Keratinocyte (primary cell): ENCODE measurements around the gene NBPF1.
"Not testable (repeated sequence)": the region's sequence is repeated elsewhere in the genome, so short reads cannot be mapped to it uniquely, and the experiment has no call there.

Experiments
- EZH2 ChIP-seq: IDR thresholded peaks from one replicate; pipeline ENCODE4 v1.6.1; 2012; ENCODE audit warnings: inconsistent platforms, mild to moderate bottlenecking, low read length, moderate library complexity
- TF ChIP-seq, protein P1 (sequence below), 3 experiments: IDR thresholded peaks in 1 of 3; conservative IDR thresholded peaks in 1 of 3; optimal IDR thresholded peaks in 1 of 3; 2 replicates in 2 of 3; 3 replicates in 1 of 3; pipeline versions ENCODE3 to v1.5.1; 2011; ENCODE audit warnings: low read length in 3 of 3, mild to moderate bottlenecking in 3 of 3, moderate library complexity in 2 of 3, control low read depth in 1 of 3, inconsistent platforms in 1 of 3; ENCODE audit not compliant: insufficient read depth in 2 of 3; ENCODE audit errors: extremely low read depth in 1 of 3

DNA sequence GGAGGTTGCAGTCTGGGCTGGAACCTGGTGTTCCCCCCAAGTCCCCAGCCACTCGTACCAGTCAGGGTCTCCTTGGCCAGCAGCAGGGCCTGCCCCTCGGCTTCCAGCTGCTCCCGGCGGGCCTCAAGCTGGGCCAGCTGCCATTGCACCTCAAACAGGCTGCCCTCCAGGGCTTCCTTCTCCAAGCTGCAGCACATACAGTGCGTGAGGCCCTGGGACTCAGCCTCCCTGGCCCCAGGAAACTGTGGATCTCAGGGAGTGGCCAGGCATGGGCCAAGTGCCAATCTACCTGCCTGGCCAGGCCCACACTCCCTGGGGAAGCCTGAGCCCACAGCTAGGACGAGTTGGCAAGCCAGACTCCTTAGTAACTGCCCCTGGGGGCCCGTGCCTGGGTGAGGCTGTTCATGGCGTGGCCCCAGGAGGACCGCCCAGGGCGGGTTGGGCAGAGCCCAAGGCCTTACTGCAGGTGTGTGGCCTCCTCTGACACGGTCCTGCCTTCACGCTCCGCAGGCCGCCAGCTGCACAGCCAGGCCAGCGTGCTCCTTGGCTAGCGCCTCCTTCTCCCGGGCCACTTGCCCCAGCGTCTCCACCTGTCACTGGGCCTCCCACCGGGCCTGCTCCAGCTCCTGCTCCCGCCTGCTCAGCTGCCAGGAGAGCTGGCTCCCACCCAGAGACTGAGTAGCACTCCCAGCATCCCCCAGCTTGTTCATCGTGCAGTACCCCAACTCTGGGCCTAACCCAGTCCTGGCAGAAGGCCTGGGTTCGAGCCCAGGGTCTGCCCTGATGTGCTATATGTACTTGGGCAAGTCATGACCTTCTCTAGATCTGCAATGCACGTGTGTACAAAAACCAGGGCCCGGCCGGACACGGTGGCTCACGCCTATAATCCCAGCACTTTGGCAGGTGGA is 10.7 kb upstream of the NBPF1 start:
- TF ChIP-seq, protein P1, sequence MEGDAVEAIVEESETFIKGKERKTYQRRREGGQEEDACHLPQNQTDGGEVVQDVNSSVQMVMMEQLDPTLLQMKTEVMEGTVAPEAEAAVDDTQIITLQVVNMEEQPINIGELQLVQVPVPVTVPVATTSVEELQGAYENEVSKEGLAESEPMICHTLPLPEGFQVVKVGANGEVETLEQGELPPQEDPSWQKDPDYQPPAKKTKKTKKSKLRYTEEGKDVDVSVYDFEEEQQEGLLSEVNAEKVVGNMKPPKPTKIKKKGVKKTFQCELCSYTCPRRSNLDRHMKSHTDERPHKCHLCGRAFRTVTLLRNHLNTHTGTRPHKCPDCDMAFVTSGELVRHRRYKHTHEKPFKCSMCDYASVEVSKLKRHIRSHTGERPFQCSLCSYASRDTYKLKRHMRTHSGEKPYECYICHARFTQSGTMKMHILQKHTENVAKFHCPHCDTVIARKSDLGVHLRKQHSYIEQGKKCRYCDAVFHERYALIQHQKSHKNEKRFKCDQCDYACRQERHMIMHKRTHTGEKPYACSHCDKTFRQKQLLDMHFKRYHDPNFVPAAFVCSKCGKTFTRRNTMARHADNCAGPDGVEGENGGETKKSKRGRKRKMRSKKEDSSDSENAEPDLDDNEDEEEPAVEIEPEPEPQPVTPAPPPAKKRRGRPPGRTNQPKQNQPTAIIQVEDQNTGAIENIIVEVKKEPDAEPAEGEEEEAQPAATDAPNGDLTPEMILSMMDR (optimal IDR thresholded peaks at IDR 0.05 in 1 of 3, IDR thresholded peaks at IDR 0.05 in 1 of 3, conservative IDR thresholded peaks at IDR 0.05 in 1 of 3; ENCODE audit: extremely low read depth in 1 of 3, insufficient read depth in 2 of 3, low read length in 3 of 3) = not testable (repeated sequence)
- not testable (repeated sequence) for TF ChIP-seq EZH2
